ENCODE measurements around the gene RPL38.
A peak's percentile ranks its signal among the peaks of the same experiment; 100 is the strongest.

RPL38 gene

GRCh38 chr17:74201250-74201649 lies 2.2 kb upstream of the RPL38 start:
- Histone ChIP-seq H3K4me1 (ENCODE audit: control insufficient read depth, insufficient read depth, low read length) (peaks cover 18% of the 10 kb centered on the region), H3K27me3 (ENCODE audit: control insufficient read depth, insufficient read depth, low read length) (peaks cover 40% of the 10 kb centered on the region), H3K4me3 (ENCODE audit: low read length) (no peak overlapping the region), H3K9ac (ENCODE audit: low read length) (no peak overlapping the region), H3K36me3 (ENCODE audit: control insufficient read depth, insufficient read depth, low read length) (no peaks in the 10 kb centered on the region), H3K9me3 (ENCODE audit: control insufficient read depth, low read length) (no peaks in the 10 kb centered on the region)

- no peaks in the 10 kb centered on the region for H3K36me3 ChIP-seq (ENCODE audit: control insufficient read depth, insufficient read depth, low read length)
- H3K4me1 ChIP-seq (ENCODE audit: control insufficient read depth, insufficient read depth, low read length): peaks cover 18% of the 10 kb centered on the region
- no peak overlapping the region for H3K4me3 ChIP-seq (ENCODE audit: low read length)
- H3K27me3 ChIP-seq (ENCODE audit: control insufficient read depth, insufficient read depth, low read length): peaks cover 33% of the 10 kb centered on the region
- no peaks in the 10 kb centered on the region for H3K9me3 ChIP-seq (ENCODE audit: control insufficient read depth, low read length)
- no peak overlapping the region for H3K9ac ChIP-seq (ENCODE audit: low read length)
Observed at GRCh38 chr17:74201948-74202347, 1.5 kb upstream of the RPL38 start.

GRCh38 chr17:74202938-74203337 lies 540 bp upstream of the RPL38 start:
- Histone ChIP-seq H3K4me3 (ENCODE audit: low read length) (no peak overlapping the region), H3K27me3 (ENCODE audit: control insufficient read depth, insufficient read depth, low read length) (peaks cover 27% of the 10 kb centered on the region), H3K9ac (ENCODE audit: low read length) (no peak overlapping the region), H3K9me3 (ENCODE audit: control insufficient read depth, low read length) (no peaks in the 10 kb centered on the region), H3K36me3 (ENCODE audit: control insufficient read depth, insufficient read depth, low read length) (peaks cover 3% of the 10 kb centered on the region), H3K4me1 (ENCODE audit: control insufficient read depth, insufficient read depth, low read length) (peaks cover 18% of the 10 kb centered on the region)

- no peaks in the 10 kb centered on the region for H3K9me3 ChIP-seq (ENCODE audit: control insufficient read depth, low read length)
- H3K9ac ChIP-seq (ENCODE audit: low read length): peak overlapping the region; percentile 85
- peaks cover 24% of the 10 kb centered on the region for H3K27me3 ChIP-seq (ENCODE audit: control insufficient read depth, insufficient read depth, low read length)
- H3K4me3 ChIP-seq (ENCODE audit: low read length): peak overlapping the region; percentile 43
- peaks cover 14% of the 10 kb centered on the region for H3K4me1 ChIP-seq (ENCODE audit: control insufficient read depth, insufficient read depth, low read length)
- peaks cover 3% of the 10 kb centered on the region for H3K36me3 ChIP-seq (ENCODE audit: control insufficient read depth, insufficient read depth, low read length)
Observed at GRCh38 chr17:74204474-74204873, 996 bp downstream of the RPL38 start.

GRCh38 chr17:74205274-74205673 lies 1.8 kb downstream of the RPL38 start:
- no peak overlapping the region for H3K9ac ChIP-seq (ENCODE audit: low read length)
- peaks cover 18% of the 10 kb centered on the region for H3K27me3 ChIP-seq (ENCODE audit: control insufficient read depth, insufficient read depth, low read length)
- peaks cover 3% of the 10 kb centered on the region for H3K36me3 ChIP-seq (ENCODE audit: control insufficient read depth, insufficient read depth, low read length)
- H3K9me3 ChIP-seq (ENCODE audit: control insufficient read depth, low read length): no peaks in the 10 kb centered on the region
- no peak overlapping the region for H3K4me3 ChIP-seq (ENCODE audit: low read length)
- peaks cover 11% of the 10 kb centered on the region for H3K4me1 ChIP-seq (ENCODE audit: control insufficient read depth, insufficient read depth, low read length)

GRCh38 chr17:74206332-74206818 lies 2.9 kb downstream of the RPL38 start:
- Histone ChIP-seq H3K4me3 (ENCODE audit: low read length) (no peak overlapping the region), H3K9me3 (ENCODE audit: control insufficient read depth, low read length) (no peaks in the 10 kb centered on the region), H3K36me3 (ENCODE audit: control insufficient read depth, insufficient read depth, low read length) (peaks cover 3% of the 10 kb centered on the region), H3K4me1 (ENCODE audit: control insufficient read depth, insufficient read depth, low read length) (peaks cover 17% of the 10 kb centered on the region), H3K27me3 (ENCODE audit: control insufficient read depth, insufficient read depth, low read length) (peaks cover 7% of the 10 kb centered on the region), H3K9ac (ENCODE audit: low read length) (no peak overlapping the region)

- Histone ChIP-seq H3K36me3 (ENCODE audit: control insufficient read depth, insufficient read depth, low read length) (peaks cover 3% of the 10 kb centered on the region), H3K9me3 (ENCODE audit: control insufficient read depth, low read length) (no peaks in the 10 kb centered on the region), H3K9ac (ENCODE audit: low read length) (no peak overlapping the region), H3K4me1 (ENCODE audit: control insufficient read depth, insufficient read depth, low read length) (peaks cover 20% of the 10 kb centered on the region), H3K4me3 (ENCODE audit: low read length) (no peak overlapping the region), H3K27me3 (ENCODE audit: control insufficient read depth, insufficient read depth, low read length) (peaks cover 9% of the 10 kb centered on the region)
Observed at GRCh38 chr17:74210191-74211140, 7.0 kb downstream of the RPL38 start.

GRCh38 chr17:74211141-74211911 lies 7.8 kb downstream of the RPL38 start:
- Histone ChIP-seq H3K4me3 (ENCODE audit: low read length) (no peak overlapping the region), H3K4me1 (ENCODE audit: control insufficient read depth, insufficient read depth, low read length) (peaks cover 20% of the 10 kb centered on the region), H3K9ac (ENCODE audit: low read length) (peak overlapping the region; percentile 70), H3K27me3 (ENCODE audit: control insufficient read depth, insufficient read depth, low read length) (peaks cover 9% of the 10 kb centered on the region), H3K36me3 (ENCODE audit: control insufficient read depth, insufficient read depth, low read length) (peaks cover 3% of the 10 kb centered on the region), H3K9me3 (ENCODE audit: control insufficient read depth, low read length) (no peaks in the 10 kb centered on the region)

GRCh38 chr17:74211912-74212208 lies 8.4 kb downstream of the RPL38 start:
- Histone ChIP-seq H3K9ac (ENCODE audit: low read length) (peak overlapping the region; percentile 70), H3K4me1 (ENCODE audit: control insufficient read depth, insufficient read depth, low read length) (peaks cover 20% of the 10 kb centered on the region), H3K36me3 (ENCODE audit: control insufficient read depth, insufficient read depth, low read length) (peaks cover 3% of the 10 kb centered on the region), H3K9me3 (ENCODE audit: control insufficient read depth, low read length) (no peaks in the 10 kb centered on the region), H3K4me3 (ENCODE audit: low read length) (no peak overlapping the region), H3K27me3 (ENCODE audit: control insufficient read depth, insufficient read depth, low read length) (peaks cover 9% of the 10 kb centered on the region)

GRCh38 chr17:74212209-74212912 lies 8.9 kb downstream of the RPL38 start:
- peak overlapping the region; percentile 70 for H3K9ac ChIP-seq (ENCODE audit: low read length)
- H3K4me1 ChIP-seq (ENCODE audit: control insufficient read depth, insufficient read depth, low read length): peaks cover 20% of the 10 kb centered on the region
- H3K36me3 ChIP-seq (ENCODE audit: control insufficient read depth, insufficient read depth, low read length): peaks cover 3% of the 10 kb centered on the region
- H3K27me3 ChIP-seq (ENCODE audit: control insufficient read depth, insufficient read depth, low read length): peaks cover 9% of the 10 kb centered on the region
- H3K4me3 ChIP-seq (ENCODE audit: low read length): peak overlapping the region; percentile 35
- no peaks in the 10 kb centered on the region for H3K9me3 ChIP-seq (ENCODE audit: control insufficient read depth, low read length)

GRCh38 chr17:74212913-74213791 lies 9.7 kb downstream of the RPL38 start, which contains the start of gene TTYH2:
TTYH2 (plus strand) TSS chr17:74213571; CDS start chr17:74213588, 17 bp downstream.
- peak within 1 kb of the TSS; percentile 35 for H3K4me3 ChIP-seq (ENCODE audit: low read length)
- H3K36me3 ChIP-seq (ENCODE audit: control insufficient read depth, insufficient read depth, low read length): no peaks in the 10 kb centered on the region

More at GRCh38 chr17:74212913-74213791, 9.7 kb downstream of the RPL38 start, which contains the start of gene TTYH2:
- H3K9ac ChIP-seq (ENCODE audit: low read length): peak within 1 kb of the TSS; percentile 70
- no peaks in the 10 kb centered on the region for H3K9me3 ChIP-seq (ENCODE audit: control insufficient read depth, low read length)
- H3K27me3 ChIP-seq (ENCODE audit: control insufficient read depth, insufficient read depth, low read length): peaks cover 9% of the 10 kb centered on the region
- peaks cover 20% of the 10 kb centered on the region for H3K4me1 ChIP-seq (ENCODE audit: control insufficient read depth, insufficient read depth, low read length)
